ENCODE measurements around the gene SH3BP4.
A peak's percentile ranks its signal among the peaks of the same experiment; 100 is the strongest.

The SH3BP4 gene

GRCh38 chr2:234988491-234988890 is 36.7 kb downstream of the SH3BP4 start:
- TF ChIP-seq CTCF (IDR thresholded peaks at IDR 0.05; ENCODE audit: control insufficient read depth, extremely low read depth, insufficient read depth), result no peak
- no peak overlapping the region for H3K4me3 ChIP-seq (ENCODE audit: low read depth, low read length)

GRCh38 chr2:234989183-234989701 is 37.4 kb downstream of the SH3BP4 start:
- peak; percentile 71 for DNase-seq (ENCODE audit: low read depth)
- H3K4me3 ChIP-seq (ENCODE audit: low read depth, low read length), result no peak overlapping the region
- TF ChIP-seq CTCF (IDR thresholded peaks at IDR 0.05; ENCODE audit: control insufficient read depth, extremely low read depth, insufficient read depth), result no peak

More at GRCh38 chr2:234988491-234988890, 36.7 kb downstream of the SH3BP4 start:
- no peak for DNase-seq (ENCODE audit: low read depth)

- no peak for DNase-seq (ENCODE audit: low read depth)
- no peak for TF ChIP-seq CTCF (IDR thresholded peaks at IDR 0.05; ENCODE audit: control insufficient read depth, extremely low read depth, insufficient read depth)
Observed at GRCh38 chr2:234990300-234990699, 38.5 kb downstream of the SH3BP4 start.

GRCh38 chr2:234991290-234991689 is 39.5 kb downstream of the SH3BP4 start:
- TF ChIP-seq CTCF (IDR thresholded peaks at IDR 0.05; ENCODE audit: control insufficient read depth, extremely low read depth, insufficient read depth), result no peak
- no peak overlapping the region for H3K4me3 ChIP-seq (ENCODE audit: low read depth, low read length)
- DNase-seq (ENCODE audit: low read depth), result no peak

More at GRCh38 chr2:234990300-234990699, 38.5 kb downstream of the SH3BP4 start:
- H3K4me3 ChIP-seq (ENCODE audit: low read depth, low read length), result no peak overlapping the region

GRCh38 chr2:234991793-234992192 is 40.0 kb downstream of the SH3BP4 start:
- no peak for DNase-seq (ENCODE audit: low read depth)
- H3K4me3 ChIP-seq (ENCODE audit: low read depth, low read length), result no peak overlapping the region
- no peak for TF ChIP-seq CTCF (IDR thresholded peaks at IDR 0.05; ENCODE audit: control insufficient read depth, extremely low read depth, insufficient read depth)

- DNase-seq (ENCODE audit: low read depth), result no peak
- no peak overlapping the region for H3K4me3 ChIP-seq (ENCODE audit: low read depth, low read length)
- no peak for TF ChIP-seq CTCF (IDR thresholded peaks at IDR 0.05; ENCODE audit: control insufficient read depth, extremely low read depth, insufficient read depth)
Observed at GRCh38 chr2:234992196-234992595, 40.4 kb downstream of the SH3BP4 start.

All from LNCaP clone FGC (cell line).